Right lobe of liver (tissue), 6 donors: ENCODE results near the gene DNAJC5. TPM values are rescaled to one million over a fixed set of nuclear protein-coding genes. Genes with fewer than 3 reads are reported as not detected.
"Not testable (repeated sequence)": the region's sequence is repeated elsewhere in the genome, so short reads cannot be mapped to it uniquely, and the experiment has no call there.

Source experiments
- ATAC-seq, 4 donors: fragments of 200-7000 bp; cut with Tn5 transposase; one replicate each; pipeline ENCODE4 v1.9.1; 2020; ENCODE audit warnings: mild to moderate bottlenecking in 4 of 4, moderate library complexity in 4 of 4
- DNase-seq, 3 donors: peaks; one replicate each; pipeline ENCODE4 v3.0.0-alpha.2; 2020
- H3K27ac ChIP-seq, 3 donors: fragments of 200-600 bp; one replicate each; pipeline ENCODE4 v1.8.0; 2022
- H3K27me3 ChIP-seq, 2 donors: fragments of 200-600 bp; one replicate each; pipeline ENCODE4 v1.8.0; 2022
- H3K36me3 ChIP-seq, 4 donors: fragments of 200-600 bp; sonication (generic) in 1 of 4; one replicate each; pipeline versions ENCODE4 v1.5.1 to v1.8.0; 2017 to 2022; ENCODE audit warnings: control low read depth in 1 of 4
- H3K4me1 ChIP-seq, 4 donors: fragments of 200-600 bp; sonication (generic) in 1 of 4; one replicate each; pipeline versions ENCODE4 v1.5.1 to v1.8.0; 2017 to 2022; ENCODE audit warnings: control low read depth in 1 of 4
- H3K4me3 ChIP-seq, 3 donors: fragments of 200-600 bp; one replicate each; pipeline ENCODE4 v1.8.0; 2022
- H3K9me3 ChIP-seq, 4 donors: fragments of 200-600 bp; sonication (generic) in 1 of 4; one replicate each; pipeline versions ENCODE4 v1.5.1 to v1.8.0; 2017 to 2022; ENCODE audit warnings: control low read depth in 1 of 4
- CTCF ChIP-seq, 4 donors: fragments of 200-600 bp in 3 of 4; fragments of 450-650 bp in 1 of 4; IDR thresholded peaks; one replicate each; pipeline versions ENCODE4 v1.5.1 to v1.8.0; 2016 to 2022; ENCODE audit warnings: antibody characterized with exemption in 4 of 4, mild to moderate bottlenecking in 2 of 4
- POLR2A ChIP-seq: fragments of 450-650 bp; IDR thresholded peaks from one replicate; pipeline ENCODE4 v1.6.1; 2017; ENCODE audit warnings: antibody characterized with exemption, mild to moderate bottlenecking
- WGBS: methylation state at CpG from one replicate; pipeline ENCODE4 v1.1.6; 2018; ENCODE audit warnings: low coverage, low lambda C conversion rate; ENCODE audit not compliant: insufficient coverage; ENCODE audit errors: missing lambda C conversion rate; 5-methylcytosine and 5-hydroxymethylcytosine counted together
- intact Hi-C, 2 donors: fragments of 100-400 bp; cut with DNase I; formaldehyde crosslinking; loops; one replicate each; pipeline versions ENCODE4 v1.11.2 to v1.14.1; 2022
- total RNA-seq, 6 experiments: library from RNA; depleted of rRNA in 2 of 6; stranded (reverse); fragments of >200 nt in 2 of 6; fragmentation: NEBNext Ultra II Directional in 3 of 6; extraction: Animal tissue kit (Norgen Biotek cat#: 25700) in 3 of 6; gene quantifications; one replicate each; pipeline versions ENCODE4 v1.1.0 to v1.2.4, GENCODE V29; 2016 to 2023
- donor health status: DM: no; HTN: yes; CAD: no.
- donor health status: DM: no; HTN: no; CAD: no.
- donor health status: DM: no; HTN: no; CAD: no.
- donor health status: DM: no; HTN: yes; CAD: no.
- donor health status: DM: no; HTN: yes; CAD: no.

The DNAJC5 gene
- total RNA-seq, 6 experiments from 2014 or later, result 10.7 to 26.0 (median 15.1) TPM

GRCh38 chr20:63864978-63865640 is 29.8 kb upstream of the DNAJC5 start, which contains the start of gene TPD52L2:
Gene TPD52L2 (plus strand): TSS chr20:63865270. CDS start chr20:63865366, 96 bp downstream.
- Histone ChIP-seq H3K9me3 (no peaks in the 10 kb centered on the region), H3K4me1 (peaks cover 0 to 22% (median 5%) of the 10 kb centered on the region in 4 donors), H3K27ac (peak within 1 kb of the TSS; percentile 86 to 94 (median 89)), H3K27me3 (no peaks in the 10 kb centered on the region), H3K36me3 (peaks cover 4 to 25% (median 8%) of the 10 kb centered on the region in 4 donors), H3K4me3 (peak within 1 kb of the TSS; percentile 85 to 99 (median 97))
- DNase-seq (peak; percentile 99 to 100 (median 100)), ATAC-seq (peak; percentile 87 to 92 (median 91))
- peak; percentile 94 for TF ChIP-seq POLR2A
- TF ChIP-seq CTCF (IDR thresholded peaks at IDR 0.05), result no peak
- 0% methylated on average over 18 of the region's 68 CpGs for WGBS
- intact Hi-C loops, result no loop called here

- H3K4me1 ChIP-seq, result peaks cover 0 to 22% (median 5%) of the 10 kb centered on the region in 4 donors
- intact Hi-C loops, H3K27ac ChIP-seq: not testable (repeated sequence)
Measured at GRCh38 chr20:63867042-63867441, 27.9 kb upstream of the DNAJC5 start.

GRCh38 chr20:63868264-63868663 is 26.7 kb upstream of the DNAJC5 start:
- no peaks in the 10 kb centered on the region for H3K27me3 ChIP-seq
- H3K9me3 ChIP-seq, result no peaks in the 10 kb centered on the region
- intact Hi-C loops, result no loop called here
- 93% methylated on average over 5 of the region's 5 CpGs for WGBS
- no peak overlapping the region for H3K27ac ChIP-seq
- no peak for TF ChIP-seq CTCF (IDR thresholded peaks at IDR 0.05)
- TF ChIP-seq POLR2A, result no peak
- no peak overlapping the region for H3K4me3 ChIP-seq
- peaks cover 0 to 18% (median 3%) of the 10 kb centered on the region in 4 donors for H3K4me1 ChIP-seq
- DNase-seq (no peak), ATAC-seq (no peak)
- H3K36me3 ChIP-seq, result peaks cover 6 to 44% (median 13%) of the 10 kb centered on the region in 4 donors

More at GRCh38 chr20:63867042-63867441, 27.9 kb upstream of the DNAJC5 start:
- H3K4me3 ChIP-seq, H3K9me3 ChIP-seq, H3K27me3 ChIP-seq, DNase-seq, ATAC-seq: not testable (repeated sequence)
- 96% methylated on average over 13 of the region's 13 CpGs for WGBS
- H3K36me3 ChIP-seq, result peaks cover 6 to 39% (median 13%) of the 10 kb centered on the region in 4 donors

GRCh38 chr20:63873477-63873971 is 21.4 kb upstream of the DNAJC5 start:
- no peak overlapping the region for H3K4me3 ChIP-seq
- no peaks in the 10 kb centered on the region for H3K27me3 ChIP-seq
- 53% methylated on average over 6 of the region's 14 CpGs for WGBS
- H3K27ac ChIP-seq, result peak overlapping the region in 2 of 3 donors; percentile 66 to 80
- H3K4me1 ChIP-seq, result no peaks in the 10 kb centered on the region
- intact Hi-C loops, result no loop called here
- TF ChIP-seq POLR2A, result no peak
- TF ChIP-seq CTCF (IDR thresholded peaks at IDR 0.05), result no peak
- ATAC-seq (peak; percentile 78 to 93 (median 88)), DNase-seq (peak in 2 of 3 donors; percentile 63 to 74)
- no peaks in the 10 kb centered on the region for H3K9me3 ChIP-seq
- peaks cover 6 to 88% (median 31%) of the 10 kb centered on the region in 4 donors for H3K36me3 ChIP-seq

GRCh38 chr20:63874241-63874640 is 20.7 kb upstream of the DNAJC5 start:
- intact Hi-C loops, result not testable (repeated sequence)

More at GRCh38 chr20:63874241-63874640, 20.7 kb upstream of the DNAJC5 start:
- ATAC-seq, H3K27me3 ChIP-seq, H3K4me1 ChIP-seq, H3K4me3 ChIP-seq, DNase-seq, H3K9me3 ChIP-seq: not testable (repeated sequence)
- WGBS, result 62% methylated on average over 3 of the region's 7 CpGs
- peaks cover 6 to 87% (median 30%) of the 10 kb centered on the region in 4 donors for H3K36me3 ChIP-seq
- peak overlapping the region in 1 of 3 donors; percentile 80 for H3K27ac ChIP-seq
